Stimulated activated CD8-positive, alpha-beta memory T cell treated with anti-CD3 and anti-CD28 coated beads, Interleukin-7, amount 100 ng/mL, for 1 hour (primary cell): ENCODE data around the gene CEP104.
"Not testable (repeated sequence)": the region's sequence is repeated elsewhere in the genome, so short reads cannot be mapped to it uniquely, and the experiment has no call there.

Experiments
- DNase-seq, 2 donors: peaks; one replicate each; pipeline ENCODE4 v3.0.0-alpha.2; 2020; ENCODE audit warnings: low read depth in 2 of 2

Gene CEP104

GRCh38 chr1:3825356-3825755 is 31.7 kb downstream of the CEP104 start:
- no peak for DNase-seq

- DNase-seq = no peak
Measured at GRCh38 chr1:3824650-3825049, 32.4 kb downstream of the CEP104 start.

GRCh38 chr1:3822421-3822820 is 34.6 kb downstream of the CEP104 start:
- no peak for DNase-seq

GRCh38 chr1:3821908-3822307 is 35.1 kb downstream of the CEP104 start:
- no peak for DNase-seq

GRCh38 chr1:3821447-3821846 is 35.6 kb downstream of the CEP104 start:
- no peak for DNase-seq

- no peak for DNase-seq
Measured at GRCh38 chr1:3821004-3821403, 36.0 kb downstream of the CEP104 start.

- DNase-seq = no peak
Measured at GRCh38 chr1:3820316-3820715, 36.7 kb downstream of the CEP104 start.

GRCh38 chr1:3819771-3820200 is 37.2 kb downstream of the CEP104 start:
- no peak for DNase-seq

GRCh38 chr1:3817821-3818597 is 39.0 kb downstream of the CEP104 start:
- DNase-seq = no peak

GRCh38 chr1:3817138-3817740 is 39.8 kb downstream of the CEP104 start:
- no peak for DNase-seq

GRCh38 chr1:3816331-3817137 is 40.5 kb downstream of the CEP104 start:
- DNase-seq = no peak

- no peak for DNase-seq
Measured at GRCh38 chr1:3814771-3815561, 42.0 kb downstream of the CEP104 start.

GRCh38 chr1:3814065-3814464 is 42.9 kb downstream of the CEP104 start:
- no peak for DNase-seq

GRCh38 chr1:3811595-3811911 is 45.5 kb downstream of the CEP104 start:
- DNase-seq = no peak

GRCh38 chr1:3810149-3810761 is 46.8 kb downstream of the CEP104 start:
- DNase-seq = not testable (repeated sequence)

- DNase-seq = no peak
Measured at GRCh38 chr1:3809680-3810079, 47.3 kb downstream of the CEP104 start.

GRCh38 chr1:3807769-3808168 is 49.2 kb downstream of the CEP104 start:
- DNase-seq = no peak

GRCh38 chr1:3805038-3805437 is 52.0 kb downstream of the CEP104 start:
- DNase-seq = no peak

GRCh38 chr1:3804627-3804944 is 52.4 kb downstream of the CEP104 start:
- not testable (repeated sequence) for DNase-seq

GRCh38 chr1:3803905-3804626 is 52.9 kb downstream of the CEP104 start:
- no peak for DNase-seq

GRCh38 chr1:3800795-3801194 is 56.2 kb downstream of the CEP104 start:
- DNase-seq = not testable (repeated sequence)
